HEK293T (cell line): Measurements from ENCODE around the gene TFRC.
"Not testable (repeated sequence)": the region's sequence is repeated elsewhere in the genome, so short reads cannot be mapped to it uniquely, and the experiment has no call there.

Experiments
- CTCF ChIA-PET: fragments of 350-600 bp; formaldehyde crosslinking; extraction: SDS; loops from one replicate; lab custom pipeline; 2021; ENCODE audit warnings: antibody characterized with exemption, inconsistent platforms; lab: Yijun Ruan, JAX
- POLR2A ChIA-PET: fragments of 350-600 bp; formaldehyde crosslinking; extraction: SDS; loops from one replicate; lab custom pipeline; 2020; ENCODE audit warnings: antibody characterized with exemption, inconsistent platforms; lab: Yijun Ruan, JAX
- DNase-seq: peaks from one replicate; pipeline ENCODE4 v3.0.0; 2012; ENCODE audit warnings: mixed read lengths; ENCODE audit errors: extremely low spot score
- ARNT ChIP-seq: fragments of 450-650 bp; IDR thresholded peaks from 2 replicates; pipeline ENCODE4 v1.6.1; 2017; ENCODE audit warnings: mild to moderate bottlenecking
- BHLHE40 ChIP-seq: fragments of 450-650 bp; IDR thresholded peaks from 2 replicates; pipeline ENCODE4 v1.6.1; 2016; ENCODE audit warnings: mild to moderate bottlenecking, moderate library complexity, borderline replicate concordance
- CTBP1 ChIP-seq: fragments of 450-650 bp; IDR thresholded peaks from 2 replicates; pipeline ENCODE4 v1.6.1; 2016; ENCODE audit warnings: borderline replicate concordance
- ELF4 ChIP-seq: fragments of 450-650 bp; IDR thresholded peaks from 2 replicates; pipeline ENCODE4 v1.6.1; 2017; ENCODE audit warnings: antibody characterized with exemption
- FOXA1 ChIP-seq: fragments of 450-650 bp; IDR thresholded peaks from 2 replicates; pipeline ENCODE4 v1.6.1; 2016; ENCODE audit warnings: mild to moderate bottlenecking
- FOXK2 ChIP-seq: fragments of 450-650 bp; IDR thresholded peaks from 2 replicates; pipeline ENCODE4 v1.6.1; 2016; ENCODE audit warnings: mild to moderate bottlenecking
- FOXM1 ChIP-seq: fragments of 450-650 bp; IDR thresholded peaks from 2 replicates; pipeline ENCODE4 v1.6.1; 2017; ENCODE audit warnings: mild to moderate bottlenecking, borderline replicate concordance
- HDGF ChIP-seq: fragments of 450-650 bp; IDR thresholded peaks from 2 replicates; pipeline ENCODE4 v1.6.1; 2017; ENCODE audit warnings: antibody characterized with exemption, borderline replicate concordance
- L3MBTL2 ChIP-seq: fragments of 450-650 bp; conservative IDR thresholded peaks from 2 replicates; pipeline ENCODE4 v1.6.1; 2016; ENCODE audit warnings: mild to moderate bottlenecking
- LEF1 ChIP-seq: fragments of 450-650 bp; IDR thresholded peaks from 2 replicates; pipeline ENCODE4 v1.6.1; 2017; ENCODE audit warnings: mild to moderate bottlenecking, borderline replicate concordance
- NFRKB ChIP-seq: fragments of 450-650 bp; IDR thresholded peaks from 2 replicates; pipeline ENCODE4 v1.6.1; 2016; ENCODE audit warnings: mild to moderate bottlenecking, moderate library complexity
- SP1 ChIP-seq: fragments of 450-650 bp; IDR thresholded peaks from 2 replicates; pipeline ENCODE4 v1.6.1; 2017
- SUZ12 ChIP-seq: fragments of 450-650 bp; IDR thresholded peaks from 2 replicates; pipeline ENCODE4 v1.6.1; 2016; ENCODE audit warnings: mild to moderate bottlenecking
- TARDBP ChIP-seq: fragments of 450-650 bp; IDR thresholded peaks from 2 replicates; pipeline ENCODE4 v1.6.1; 2016
- ZNF384 ChIP-seq: fragments of 450-650 bp; IDR thresholded peaks from 2 replicates; pipeline ENCODE4 v1.6.1; 2016
- TF ChIP-seq, protein P1 (sequence below): fragments of 450-650 bp; IDR thresholded peaks from 2 replicates; pipeline ENCODE4 v1.6.1; 2016

Gene TFRC

GRCh38 chr3:196122021-196122687 is 40.3 kb upstream of the TFRC start:
- no peak for DNase-seq
- POLR2A ChIA-PET = no interaction called here
- TF ChIP-seq SUZ12 (no peak), HDGF (no peak), NFRKB (no peak), LEF1 (no peak), SP1 (no peak)
- CTCF ChIA-PET = no interaction called here

DNA sequence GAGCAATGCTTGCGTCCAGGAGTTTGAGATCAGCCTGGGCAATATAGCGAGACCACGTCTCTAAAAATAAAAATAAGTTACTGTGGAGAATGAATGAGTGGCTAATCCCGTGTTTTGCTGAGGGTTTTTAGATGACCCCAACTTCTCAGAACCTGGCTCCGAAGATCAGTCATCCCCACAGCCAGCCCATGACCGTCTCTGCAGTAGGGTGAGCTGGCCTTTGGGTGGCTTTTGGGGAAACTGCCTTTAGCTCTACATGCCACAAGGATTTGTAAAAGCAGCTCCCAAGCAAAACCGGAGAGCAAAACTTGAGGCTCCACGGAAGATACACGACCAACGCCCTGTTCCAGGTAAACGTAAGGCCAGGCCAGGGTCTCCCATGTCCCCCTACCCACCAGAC is 39.2 kb upstream of the TFRC start:
- no peak for DNase-seq
- ChIA-PET POLR2A (no interaction called here), CTCF (no interaction called here)
- TF ChIP-seq SP1 (no peak), NFRKB (no peak), FOXA1 (no peak), TARDBP (no peak), ZNF384 (no peak), ARNT (no peak), BHLHE40 (no peak), CTBP1 (no peak)

- TF ChIP-seq ZNF384 (no peak), ARNT (no peak), FOXK2 (no peak), LEF1 (no peak), HDGF (no peak), CTBP1 (no peak), FOXM1 (no peak)
- ChIA-PET CTCF (no interaction called here), POLR2A (no interaction called here)
- DNase-seq = no peak
Observed at GRCh38 chr3:196120291-196120951, 38.5 kb upstream of the TFRC start.

DNA sequence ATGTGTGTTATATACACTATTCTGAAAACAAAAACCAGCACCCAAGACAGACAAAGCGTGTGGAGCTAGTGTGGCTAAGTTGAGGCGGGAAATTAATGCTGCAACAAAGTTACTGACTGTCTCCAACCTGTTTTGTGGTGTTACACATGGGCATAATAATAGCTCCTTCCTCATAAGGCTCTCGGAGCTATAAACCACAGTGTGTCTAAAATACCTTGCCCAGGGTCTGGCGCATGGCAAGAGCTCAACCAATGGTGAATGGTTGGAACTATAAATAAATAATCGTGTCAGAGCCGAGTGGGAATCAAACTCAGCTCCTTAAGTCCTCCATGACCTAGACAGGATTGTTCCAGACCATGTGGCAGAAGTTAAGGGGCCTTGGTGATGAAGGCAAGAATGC is 35.9 kb upstream of the TFRC start:
- CTCF ChIA-PET = no interaction called here
- no peak for TF ChIP-seq L3MBTL2
- TF ChIP-seq SUZ12 = no peak
- TF ChIP-seq FOXK2 = no peak
- TF ChIP-seq CTBP1 = no peak
- no peak for TF ChIP-seq HDGF
- no peak for TF ChIP-seq FOXA1
- no peak for TF ChIP-seq ARNT
- no peak for TF ChIP-seq TARDBP
- TF ChIP-seq SP1 = no peak
- no peak for TF ChIP-seq NFRKB
- TF ChIP-seq LEF1 = no peak
- no peak for TF ChIP-seq FOXM1
- no peak for DNase-seq
- POLR2A ChIA-PET = no interaction called here

DNA sequence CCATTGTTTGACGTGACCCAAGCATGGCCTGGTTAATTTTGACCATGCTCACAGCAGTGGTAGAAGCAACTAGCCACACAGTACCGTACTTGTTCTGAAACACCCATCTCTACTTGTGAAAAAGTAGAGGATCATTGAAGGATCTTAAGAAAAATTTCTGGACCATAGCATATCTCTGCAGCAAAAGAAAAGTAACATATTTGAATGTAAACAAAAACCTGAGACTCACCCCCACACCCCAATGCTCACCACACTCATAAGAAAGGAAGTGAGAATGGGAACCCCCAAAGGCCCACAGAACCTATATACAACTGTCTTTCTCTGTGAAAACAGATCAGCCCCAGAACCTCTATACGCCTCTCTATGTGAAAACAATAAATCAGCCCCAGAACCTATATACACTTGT is 33.8 kb upstream of the TFRC start:
- TF ChIP-seq SP1 = no peak
- no peak for TF ChIP-seq NFRKB
- TF ChIP-seq HDGF = no peak
- no peak for TF ChIP-seq L3MBTL2
- no peak for TF ChIP-seq FOXM1
- TF ChIP-seq ELF4 = no peak
- TF ChIP-seq CTBP1 = no peak
- no peak for TF ChIP-seq TARDBP
- TF ChIP-seq ZNF384 = no peak
- no peak for TF ChIP-seq FOXA1
- no peak for TF ChIP-seq BHLHE40
- TF ChIP-seq SUZ12 = no peak
- TF ChIP-seq FOXK2 = no peak
- POLR2A ChIA-PET = no interaction called here
- CTCF ChIA-PET = no interaction called here
- no peak for DNase-seq

GRCh38 chr3:196111939-196112386 is 30.1 kb upstream of the TFRC start:
- TF ChIP-seq ELF4 (no peak), FOXK2 (no peak), LEF1 (no peak), NFRKB (no peak), BHLHE40 (no peak), FOXM1 (no peak), CTBP1 (no peak), ZNF384 (no peak), L3MBTL2 (no peak), FOXA1 (no peak), SUZ12 (no peak), HDGF (no peak)
- TF ChIP-seq, protein P1, sequence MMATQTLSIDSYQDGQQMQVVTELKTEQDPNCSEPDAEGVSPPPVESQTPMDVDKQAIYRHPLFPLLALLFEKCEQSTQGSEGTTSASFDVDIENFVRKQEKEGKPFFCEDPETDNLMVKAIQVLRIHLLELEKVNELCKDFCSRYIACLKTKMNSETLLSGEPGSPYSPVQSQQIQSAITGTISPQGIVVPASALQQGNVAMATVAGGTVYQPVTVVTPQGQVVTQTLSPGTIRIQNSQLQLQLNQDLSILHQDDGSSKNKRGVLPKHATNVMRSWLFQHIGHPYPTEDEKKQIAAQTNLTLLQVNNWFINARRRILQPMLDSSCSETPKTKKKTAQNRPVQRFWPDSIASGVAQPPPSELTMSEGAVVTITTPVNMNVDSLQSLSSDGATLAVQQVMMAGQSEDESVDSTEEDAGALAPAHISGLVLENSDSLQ = no peak
- POLR2A ChIA-PET = no interaction called here
- DNase-seq = no peak
- CTCF ChIA-PET = no interaction called here

DNA sequence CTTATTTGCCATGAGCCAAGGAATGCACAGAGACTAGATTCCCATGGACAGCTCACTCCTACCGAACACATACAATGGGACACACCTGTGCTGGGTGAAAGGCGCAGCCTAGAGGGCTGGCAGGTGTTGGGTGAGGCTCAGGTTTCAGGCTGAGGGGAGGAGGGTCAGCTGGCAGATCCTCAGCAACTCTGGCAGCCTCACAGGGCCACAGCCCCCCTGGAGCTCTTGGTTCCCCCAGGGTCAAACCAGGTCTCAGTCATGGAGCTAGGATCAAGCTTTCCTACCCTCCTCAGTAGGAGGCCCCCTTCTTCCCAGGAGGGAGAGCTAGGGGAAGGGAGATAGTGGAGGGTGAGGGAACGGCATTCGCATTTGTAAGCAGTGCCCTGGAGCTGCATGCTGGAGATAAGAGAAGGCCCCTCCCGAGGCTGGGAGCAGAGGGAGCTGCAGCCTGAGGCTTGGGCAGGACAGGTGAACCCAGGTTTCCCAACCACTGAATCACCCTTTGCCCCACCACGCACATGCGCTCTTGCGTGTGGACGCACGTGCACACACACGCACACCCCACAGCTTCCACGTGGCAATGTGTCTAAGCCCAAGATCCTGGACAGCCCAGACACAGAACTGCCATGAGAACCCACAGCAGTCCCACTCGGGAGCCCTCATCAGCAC is 26.3 kb upstream of the TFRC start:
- no peak for DNase-seq
- POLR2A ChIA-PET = no interaction called here
- no peak for TF ChIP-seq CTBP1
- no peak for TF ChIP-seq FOXM1
- no peak for TF ChIP-seq BHLHE40
- TF ChIP-seq FOXA1 = no peak
- TF ChIP-seq LEF1 = no peak
- TF ChIP-seq HDGF = no peak
- TF ChIP-seq SUZ12 = no peak
- TF ChIP-seq ELF4 = no peak
- no peak for TF ChIP-seq TARDBP
- TF ChIP-seq, protein P1 = no peak
- no peak for TF ChIP-seq SP1
- no peak for TF ChIP-seq L3MBTL2
- no peak for TF ChIP-seq FOXK2
- no peak for TF ChIP-seq NFRKB
- no peak for TF ChIP-seq ZNF384
- CTCF ChIA-PET = no interaction called here

DNA sequence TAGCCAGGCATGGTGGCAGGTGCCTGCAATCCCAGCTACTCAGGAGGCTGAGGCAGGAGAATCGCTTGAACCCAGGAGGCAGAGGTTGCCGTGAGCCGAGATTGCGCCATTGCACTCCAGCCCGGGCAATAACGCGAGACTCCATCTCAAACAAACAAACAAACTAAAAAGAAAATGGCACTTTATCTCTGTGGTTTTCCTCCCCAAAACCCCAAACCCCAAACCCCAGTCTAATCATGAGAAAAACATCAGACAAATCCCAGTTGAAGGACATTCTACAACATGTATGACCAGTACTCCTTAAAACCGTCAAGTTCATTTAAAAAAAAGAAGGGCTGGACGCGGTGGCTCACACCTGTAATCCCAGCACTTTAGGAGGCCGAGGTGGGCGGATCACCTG is 22.8 kb upstream of the TFRC start:
- POLR2A ChIA-PET, CTCF ChIA-PET, DNase-seq: not testable (repeated sequence)

DNA sequence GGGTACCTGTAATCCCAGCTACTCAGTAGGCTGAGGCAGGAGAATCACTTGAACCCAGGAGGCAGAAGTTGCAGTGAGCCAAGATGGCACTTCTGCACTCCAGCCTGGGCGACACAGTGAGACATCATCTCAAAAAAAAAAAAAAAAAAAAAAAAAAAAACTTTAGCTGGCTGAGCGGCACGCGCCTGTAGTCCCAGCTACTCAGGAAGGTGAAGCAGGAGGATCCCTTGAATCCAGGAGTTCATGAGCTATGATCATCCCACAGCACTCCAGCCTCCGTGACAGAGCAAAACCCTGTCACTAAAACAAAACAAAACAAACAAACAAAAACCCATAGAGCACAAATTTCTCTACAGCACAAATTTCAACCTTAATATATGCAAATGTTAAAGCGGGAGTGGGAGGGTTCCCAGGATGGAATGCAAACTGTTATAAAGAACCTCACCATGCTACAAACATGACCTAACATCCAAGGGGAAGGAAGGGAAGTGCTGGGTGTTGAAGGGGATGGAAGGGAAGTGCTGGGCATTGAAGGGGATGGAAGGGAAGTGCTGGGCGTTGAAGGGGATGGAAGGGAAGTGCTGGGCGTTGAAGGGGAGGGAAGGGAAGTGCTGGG is 16.6 kb upstream of the TFRC start:
- CTCF ChIA-PET = interaction anchor here (0.7 kb wide), 1 partner anchor 94 kb away, joined by 9 read pairs; no protein-coding TSS in a partner anchor

More for the DNA sequence above, 16.6 kb upstream of the TFRC start:
- POLR2A ChIA-PET, DNase-seq: not testable (repeated sequence)
